HG03558 (cell line): ENCODE data around the gene EBF4.

Experiments
- ATAC-seq: cut with Tn5 transposase; IDR thresholded peaks from one replicate; pipeline ENCODE4 v1.9.1; 2021; ENCODE audit warnings: moderate number of reproducible peaks; ENCODE audit not compliant: unreplicated experiment; ENCODE audit errors: extremely low read depth

The EBF4 gene

GRCh38 chr20:2699775-2700413, 7.3 kb downstream of the EBF4 start:
- no peak for ATAC-seq

DNA sequence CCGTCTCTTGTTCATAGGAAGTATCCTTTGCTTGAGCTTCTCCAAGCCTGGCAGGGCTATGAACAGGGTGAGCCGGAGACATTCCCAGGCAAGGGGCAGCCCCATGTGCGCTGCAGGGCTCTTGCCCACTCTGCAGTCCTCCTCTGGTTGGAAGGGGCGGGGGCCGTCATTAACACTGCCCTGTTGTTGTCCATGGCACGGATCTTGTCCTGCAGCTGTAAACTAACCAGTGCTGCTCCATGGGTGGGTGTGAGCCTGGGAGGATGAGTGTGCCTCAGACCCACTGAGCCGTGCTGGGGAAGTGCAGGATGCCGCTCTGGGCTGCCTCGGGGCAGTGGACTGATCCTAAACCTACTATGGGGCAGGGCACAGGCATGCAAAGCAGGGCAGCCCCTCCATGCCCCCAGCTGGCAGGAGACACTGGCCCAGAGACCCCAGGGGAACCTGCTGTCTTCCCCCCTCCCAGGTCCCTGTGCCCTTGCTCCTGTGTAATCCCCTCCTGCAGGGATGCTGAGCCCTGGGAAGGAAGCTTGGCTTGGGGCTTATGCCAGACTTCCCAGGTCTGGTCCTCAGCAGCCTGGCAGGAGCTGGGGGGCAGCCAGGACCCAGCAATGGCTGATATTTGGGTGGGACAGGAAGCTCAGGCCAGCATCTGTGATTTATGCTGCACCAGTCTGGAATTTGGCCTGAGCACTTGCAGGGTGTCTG, 8.5 kb downstream of the EBF4 start:
- no peak for ATAC-seq

- ATAC-seq = no peak
Measured at GRCh38 chr20:2701671-2702081, 9.1 kb downstream of the EBF4 start.

GRCh38 chr20:2703716-2704475, 11.3 kb downstream of the EBF4 start:
- ATAC-seq = no peak

DNA sequence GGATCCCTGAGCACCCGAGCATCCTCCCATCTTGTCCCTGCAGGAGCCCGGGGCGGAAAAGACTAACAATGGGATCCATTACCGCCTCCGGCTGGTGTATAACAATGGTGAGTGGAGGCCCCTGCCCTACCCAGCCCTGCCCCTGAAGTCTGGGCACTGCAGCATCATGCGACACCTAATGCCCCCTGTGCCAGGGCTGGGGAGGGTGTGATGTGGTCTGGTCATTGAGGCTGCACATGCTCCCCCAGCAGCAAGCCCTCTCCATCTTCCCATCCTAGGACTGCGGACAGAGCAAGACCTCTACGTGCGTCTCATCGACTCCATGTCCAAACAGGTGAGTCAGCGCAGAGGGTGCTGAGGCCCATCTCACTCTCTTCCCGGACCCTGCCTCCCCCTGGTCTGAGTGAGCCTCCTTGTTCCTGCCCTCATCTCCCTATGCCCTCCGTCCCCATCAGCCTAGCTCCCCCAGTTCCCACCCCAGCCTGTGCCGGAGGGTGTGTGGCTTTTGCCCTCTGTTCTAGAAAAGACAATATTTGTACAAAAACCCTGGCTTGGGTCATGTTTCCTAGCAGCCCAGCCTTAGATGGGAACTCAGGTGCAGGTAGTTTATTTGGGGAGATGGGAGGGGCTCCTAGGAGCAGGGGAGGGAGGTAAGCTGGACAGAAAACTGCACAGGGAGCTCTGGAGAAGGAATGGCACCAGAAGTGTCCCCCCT, 13.5 kb downstream of the EBF4 start:
- no peak for ATAC-seq

DNA sequence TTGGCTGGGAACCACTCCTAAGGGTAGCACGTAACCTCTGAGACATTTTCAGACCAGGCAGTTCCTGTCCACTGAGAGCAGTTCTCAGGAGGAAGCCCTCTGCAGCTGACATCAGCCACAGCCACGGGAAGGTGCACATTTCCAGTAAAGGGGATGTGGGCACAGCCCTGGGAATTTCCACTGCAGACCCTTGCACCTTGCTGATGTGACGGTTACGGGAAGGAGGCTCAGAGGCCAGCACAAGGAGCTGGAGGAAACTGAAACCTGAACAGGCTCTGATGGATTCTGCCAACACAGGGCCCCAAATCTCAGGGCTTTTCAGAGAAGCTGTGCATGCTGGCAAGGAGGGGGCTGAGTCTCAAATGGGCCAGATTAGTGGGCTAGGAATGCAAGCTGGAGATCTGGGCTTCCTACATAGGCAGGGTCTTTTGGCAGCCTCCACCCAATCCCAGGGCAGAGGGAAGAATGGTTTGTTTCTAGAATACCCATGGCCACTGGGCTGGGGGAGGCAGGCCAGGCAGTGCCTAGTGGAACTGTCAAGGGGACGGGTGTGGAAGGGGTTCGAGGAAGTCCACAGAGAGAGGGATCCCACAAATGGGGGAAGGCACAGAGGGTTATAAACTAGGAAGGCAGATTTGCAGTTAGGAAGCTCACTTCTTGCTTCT, 14.2 kb downstream of the EBF4 start:
- ATAC-seq = no peak

DNA sequence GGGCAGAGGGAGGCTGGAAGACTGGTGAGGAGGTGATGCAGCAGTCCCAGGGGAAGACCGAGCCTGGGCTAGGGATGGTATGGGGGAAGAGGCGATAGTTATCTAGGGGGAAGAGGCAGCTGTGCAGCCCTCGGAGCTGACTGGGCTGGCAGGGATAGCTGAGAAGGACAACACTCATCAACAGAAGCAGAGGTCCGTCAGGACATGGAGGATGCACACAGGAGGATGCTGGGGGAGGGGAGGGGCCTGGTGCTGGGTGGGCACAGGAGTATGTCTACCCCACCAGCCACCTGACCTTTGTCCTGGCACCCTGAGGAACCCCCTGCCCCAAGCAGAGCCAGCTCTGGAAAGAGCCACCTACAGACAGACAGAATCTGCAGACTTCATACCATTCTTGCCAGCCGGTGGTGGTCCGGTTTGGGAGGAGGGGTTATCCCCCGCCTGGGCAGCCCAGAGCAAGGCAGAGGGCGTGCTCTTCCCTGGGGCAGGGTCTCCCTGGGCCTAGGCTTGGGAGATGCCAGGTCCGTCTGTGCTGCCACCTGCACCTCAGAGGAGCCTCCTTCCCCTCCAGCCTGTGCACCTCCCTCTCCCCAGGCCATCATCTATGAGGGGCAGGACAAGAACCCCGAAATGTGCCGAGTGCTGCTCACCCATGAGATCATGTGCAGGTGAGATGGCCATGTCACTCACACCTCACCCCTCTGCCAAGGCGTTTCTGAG, 14.9 kb downstream of the EBF4 start:
- no peak for ATAC-seq

GRCh38 chr20:2708073-2708415, 15.5 kb downstream of the EBF4 start:
- no peak for ATAC-seq

DNA sequence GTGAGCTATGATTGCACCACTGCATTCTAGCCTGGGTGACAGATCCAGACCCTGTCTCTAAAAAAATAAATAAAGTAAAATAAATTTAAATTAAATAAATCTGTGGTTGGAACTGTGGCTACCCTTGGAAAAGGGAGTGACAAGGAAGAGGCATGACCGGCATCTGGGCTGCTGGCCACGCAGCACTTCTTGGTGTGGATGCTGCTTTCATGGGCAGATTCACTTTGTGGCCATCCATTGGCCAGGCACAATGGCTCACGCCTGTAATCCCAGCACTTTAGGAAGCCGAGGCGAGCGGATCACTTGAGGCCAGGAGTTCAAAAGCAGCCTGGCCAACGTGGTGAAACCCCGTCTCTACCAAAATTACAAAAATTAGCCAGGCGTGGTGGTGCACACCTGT, 16.1 kb downstream of the EBF4 start:
- ATAC-seq = no peak

DNA sequence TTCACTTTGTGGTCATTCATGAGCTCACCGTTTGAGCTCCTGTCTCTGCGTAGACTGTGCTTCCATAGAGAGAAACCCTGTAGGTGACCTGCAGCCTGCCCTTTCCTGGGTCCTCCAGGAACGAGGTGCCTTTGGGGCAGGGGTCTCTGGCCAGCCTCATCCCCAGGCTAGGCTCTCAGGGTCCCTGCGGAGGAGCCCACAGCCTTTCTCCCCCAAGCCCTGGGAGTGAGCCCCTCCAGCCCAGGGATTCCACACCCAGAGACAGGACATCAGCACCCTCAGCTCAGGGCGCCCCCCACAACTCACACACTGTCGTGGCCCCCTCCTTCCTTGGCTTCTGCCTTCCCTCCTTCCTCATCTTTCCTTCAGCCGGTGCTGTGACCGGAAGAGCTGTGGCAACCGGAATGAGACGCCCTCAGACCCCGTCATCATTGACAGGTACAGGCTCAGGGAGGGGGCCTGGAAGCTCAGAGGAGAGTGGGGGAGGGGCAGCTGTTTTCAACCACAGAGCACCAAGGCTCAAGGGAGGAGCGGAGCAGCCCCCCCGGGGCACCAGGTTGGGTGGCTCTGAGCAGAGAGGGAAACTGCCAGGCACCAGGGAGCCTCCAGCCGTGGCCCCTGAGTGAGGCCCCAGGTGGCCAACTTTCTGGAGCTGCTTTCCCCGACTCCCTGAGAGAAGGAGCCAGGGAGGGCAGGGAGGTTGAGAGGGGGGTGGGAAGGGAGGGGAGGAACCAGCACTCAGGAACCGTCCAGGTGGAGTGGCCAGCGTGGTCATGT, 16.8 kb downstream of the EBF4 start:
- ATAC-seq = no peak

DNA sequence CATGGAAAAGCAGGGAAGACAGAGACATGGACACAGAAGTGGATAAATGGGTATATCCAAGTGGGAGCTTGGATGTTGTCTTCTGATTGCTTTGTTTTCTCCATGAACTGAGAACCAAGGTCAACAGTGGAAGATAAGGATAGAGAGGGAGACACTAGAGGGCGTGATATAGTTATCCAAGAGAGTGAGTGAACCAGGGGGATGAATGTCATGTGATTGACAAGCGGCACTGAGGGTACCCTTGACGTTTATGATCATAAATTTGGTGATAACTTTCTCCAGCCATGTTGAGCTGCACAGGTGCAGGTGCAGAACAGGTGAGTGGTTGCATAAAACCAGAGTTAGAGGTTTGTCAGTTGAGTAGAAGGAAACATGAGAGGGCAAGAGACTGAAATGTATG, 20.7 kb downstream of the EBF4 start:
- ATAC-seq = no peak

DNA sequence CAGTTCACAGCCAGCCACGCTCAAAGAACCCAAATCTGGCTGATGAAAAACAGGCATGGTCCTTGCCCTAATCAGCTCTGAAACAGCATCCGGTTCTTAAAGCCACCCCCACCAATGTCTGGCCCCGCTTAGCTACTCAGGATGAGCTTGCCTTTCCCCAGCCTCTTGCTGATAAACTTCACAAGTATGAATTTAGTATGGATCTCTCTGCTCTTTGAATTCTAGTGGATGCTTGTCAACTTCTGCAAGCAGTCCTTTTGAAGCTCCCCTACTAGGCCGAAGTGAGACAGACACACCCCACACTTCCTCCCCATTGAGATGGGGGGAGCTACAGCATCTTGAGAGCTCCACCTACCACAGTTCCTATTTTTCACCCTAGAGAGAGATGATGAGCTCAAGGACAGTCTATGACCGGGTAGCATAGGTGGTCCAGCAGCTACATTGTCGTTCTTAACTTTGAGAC, 36.7 kb downstream of the EBF4 start:
- ATAC-seq = no peak

DNA sequence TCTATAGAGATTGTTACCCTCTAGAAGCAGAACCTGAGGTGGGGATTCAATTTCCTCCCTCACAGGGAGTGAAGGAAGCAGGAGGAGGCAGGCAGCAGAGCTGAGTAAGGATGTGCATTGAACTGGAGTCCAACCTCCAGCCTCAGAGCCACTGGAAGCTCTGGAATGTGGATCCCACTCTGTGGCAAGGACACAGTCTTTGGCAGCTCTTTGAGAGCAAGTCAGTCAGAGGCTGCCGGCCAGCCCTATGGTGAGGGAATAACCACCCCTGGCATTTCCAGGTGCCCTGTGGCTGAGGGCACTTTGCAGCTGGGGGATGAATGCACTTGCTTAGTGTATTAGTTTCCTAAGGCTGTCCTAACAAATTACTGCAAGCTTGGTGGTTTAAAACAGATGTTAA, 37.2 kb downstream of the EBF4 start:
- no peak for ATAC-seq

DNA sequence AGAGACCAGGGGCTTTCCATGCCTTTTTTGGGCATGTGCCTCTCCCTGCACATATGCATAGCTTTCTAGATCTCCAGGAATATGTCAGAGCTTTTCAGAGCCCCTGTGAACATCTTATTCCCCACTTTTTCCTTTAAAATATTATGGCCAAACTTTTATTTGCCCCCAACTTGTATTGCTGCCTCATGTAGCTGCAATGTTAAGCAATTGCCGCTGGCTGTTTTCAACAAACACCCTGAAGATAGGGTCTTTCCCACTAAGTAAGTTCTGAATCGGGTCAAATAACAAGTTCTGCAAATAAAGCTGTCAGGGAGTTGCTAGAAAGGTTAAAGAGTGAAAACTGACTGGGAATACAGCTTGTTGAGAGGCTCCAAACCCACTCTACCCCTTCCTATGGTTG, 42.3 kb downstream of the EBF4 start:
- no peak for ATAC-seq

GRCh38 chr20:2736441-2736840, 43.9 kb downstream of the EBF4 start:
- ATAC-seq = no peak

DNA sequence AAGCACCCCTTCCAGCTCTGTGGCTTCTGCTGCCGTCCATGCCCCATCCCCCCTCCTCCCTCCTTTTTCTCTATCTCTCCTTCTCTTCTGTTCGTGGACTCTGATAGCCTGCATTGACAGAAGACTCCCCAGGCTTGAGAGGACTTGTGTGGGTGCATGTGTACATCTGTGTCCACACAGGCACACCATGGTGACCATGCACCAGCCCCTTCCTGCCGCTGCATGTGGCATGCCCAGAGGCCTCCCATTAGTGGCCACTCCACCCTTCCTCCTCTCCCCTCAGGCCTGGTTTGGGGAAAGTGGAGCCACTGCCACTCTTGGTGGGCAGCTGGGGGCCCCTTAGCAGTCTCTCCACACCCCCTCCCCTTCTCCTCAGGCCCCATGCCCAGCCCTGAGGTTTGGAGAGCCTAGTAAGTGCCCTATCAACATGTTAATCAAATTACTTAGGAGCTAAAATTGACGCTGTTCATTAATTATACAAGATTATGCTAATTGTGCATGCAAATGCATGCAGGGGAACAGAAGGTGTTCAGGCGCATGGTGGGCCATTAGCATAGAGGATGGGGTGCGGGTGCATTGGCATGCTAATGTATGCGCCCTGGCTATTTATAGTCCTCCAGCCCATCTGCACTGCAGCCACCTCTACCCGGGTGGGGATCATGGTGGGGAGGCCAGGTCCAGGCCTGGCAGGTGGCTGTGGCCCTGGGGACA, 45.9 kb downstream of the EBF4 start:
- ATAC-seq = no peak

- no peak for ATAC-seq
Measured at GRCh38 chr20:2739042-2739398, 46.4 kb downstream of the EBF4 start.

GRCh38 chr20:2740702-2741101, 48.1 kb downstream of the EBF4 start:
- ATAC-seq = no peak
